HepG2 (cell line): Measurements from ENCODE around the gene INO80E. TPM values are rescaled to one million over a fixed set of nuclear protein-coding genes. Genes with fewer than 3 reads are reported as not detected.
"Not testable (repeated sequence)": the region's sequence is repeated elsewhere in the genome, so short reads cannot be mapped to it uniquely, and the experiment has no call there.

Source experiments
- ATAC-seq: fragments of 200-7000 bp; cut with Tn5 transposase; 3 replicates; pipeline ENCODE4 v1.9.1; 2020; ENCODE audit warnings: mild to moderate bottlenecking, moderate library complexity
- BruUV-seq: library from RNA; stranded (reverse); fragments of 400-500 nt; replicated peaks from 2 replicates; lab custom pipeline; 2021; lab: Mats Ljungman, UMichigan
- CTCF ChIA-PET: fragments of 300-600 bp; formaldehyde crosslinking; extraction: SDS; loops from one replicate; lab custom pipeline; 2021; ENCODE audit warnings: low total read pairs, inconsistent platforms, low intra/inter-chr PET ratio; lab: Yijun Ruan, JAX
- POLR2A ChIA-PET: fragments of 350-600 bp; sonication (Branson Sonifier 250); formaldehyde crosslinking; loops from one replicate; lab custom pipeline; 2020; ENCODE audit warnings: antibody characterized with exemption, inconsistent platforms; lab: Yijun Ruan, JAX
- DNase-seq: peaks from one replicate; pipeline ENCODE4 v3.0.0-alpha.2; 2015; ENCODE audit warnings: low spot score
- FAIRE-seq: peaks from 3 replicates; lab custom pipeline; 2011; peaks lifted over from hg19 to GRCh38; lab: Jason Lieb, UNC
- H2AFZ ChIP-seq: one replicate; pipeline ENCODE4 v1.6.1; 2011; ENCODE audit warnings: low read length, inconsistent platforms
- H3K27ac ChIP-seq: fragments of 300-600 bp; 3 replicates; pipeline ENCODE4 v1.8.0; 2011; ENCODE audit warnings: mixed run types, mild to moderate bottlenecking, mixed read lengths, low read length, inconsistent platforms; ENCODE audit not compliant: insufficient read depth; ENCODE audit errors: extremely low read length
- H3K27me3 ChIP-seq, 2 experiments: fragments of 200-600 bp in 1 of 2; 2 replicates in 1 of 2; 3 replicates in 1 of 2; pipeline versions ENCODE4 v1.6.0 to v1.8.0; 2011; ENCODE audit warnings: low read length in 2 of 2, mild to moderate bottlenecking in 2 of 2, moderate library complexity in 2 of 2, inconsistent platforms in 1 of 2; ENCODE audit not compliant: insufficient read depth in 2 of 2, control insufficient read depth in 1 of 2
- H3K36me3 ChIP-seq, 2 experiments: fragments of 200-600 bp in 1 of 2; replicated peaks in 1 of 2; 2 replicates in 1 of 2; 3 replicates in 1 of 2; pipeline versions ENCODE4 v1.5.1 to v1.8.0; 2011; ENCODE audit warnings: low read length in 2 of 2, inconsistent platforms in 1 of 2; ENCODE audit not compliant: insufficient read depth in 2 of 2, control insufficient read depth in 1 of 2
- H3K4me1 ChIP-seq: 2 replicates; pipeline ENCODE4 v1.5.1; 2012; ENCODE audit warnings: low read length, inconsistent platforms; ENCODE audit not compliant: insufficient read depth
- H3K4me2 ChIP-seq: 2 replicates; pipeline ENCODE4 v1.6.0; 2011; ENCODE audit warnings: low read depth, low read length, inconsistent platforms
- H3K4me3 ChIP-seq, 3 experiments: fragments of 200-600 bp in 1 of 3; sonication (generic), shearing (Covaris generic) in 1 of 3; replicated peaks in 1 of 3; 2 replicates each; pipeline ENCODE4 v1.5.1; 2011 to 2016; ENCODE audit warnings: low read length in 3 of 3, inconsistent platforms in 2 of 3, low read depth in 2 of 3, mild to moderate bottlenecking in 2 of 3, control low read depth in 1 of 3, mixed read lengths in 1 of 3; ENCODE audit not compliant: insufficient read depth in 1 of 3
- H3K79me2 ChIP-seq: one replicate; pipeline ENCODE4 v1.6.1; 2011; ENCODE audit warnings: low read length, inconsistent platforms; ENCODE audit not compliant: insufficient read depth
- H3K9ac ChIP-seq: 2 replicates; pipeline ENCODE4 v1.6.0; 2011; ENCODE audit warnings: mild to moderate bottlenecking, low read depth, low read length, inconsistent platforms; ENCODE audit not compliant: insufficient read depth
- H3K9me3 ChIP-seq: 2 replicates; pipeline ENCODE4 v1.5.1; 2012; ENCODE audit warnings: mild to moderate bottlenecking, low read length
- H4K20me1 ChIP-seq: 2 replicates; pipeline ENCODE4 v1.6.0; 2011; ENCODE audit warnings: inconsistent platforms, mild to moderate bottlenecking, low read length, moderate library complexity; ENCODE audit not compliant: insufficient read depth
- STAT5B ChIP-seq: sonication (generic); formaldehyde crosslinking; IDR thresholded peaks from 2 replicates; pipeline ENCODE4 v1.4.0; 2020; ENCODE audit warnings: missing genetic modification reagents
- WGBS: methylation state at CpG from one replicate; pipeline ENCODE4 v1.1.6; 2017; ENCODE audit warnings: low lambda C conversion rate; 5-methylcytosine and 5-hydroxymethylcytosine counted together
- in situ Hi-C: cut with HindIII; loops from 2 replicates; pipeline ENCODE4 v1.10.0; 2017; ENCODE audit warnings: low pct_unique_long_range_greater_than_20kb; ENCODE audit not compliant: extremely low pct_ligation_motif_present
- intact Hi-C: fragments of 100-400 bp; cut with micrococcal nuclease; formaldehyde crosslinking; loops from one replicate; pipeline ENCODE4 v1.10.0; 2022; ENCODE audit not compliant: unreplicated experiment
- polyA plus RNA-seq, 8 experiments: library from polyadenylated mRNA; depleted of rRNA in 3 of 8; stranded (reverse) in 7 of 8; unstranded in 1 of 8; fragments of >200 nt; fragmentation: Illumina TruSeq in 4 of 8; extraction: Trizol in 4 of 8; gene quantifications; 2 replicates each; pipeline versions ENCODE4 v1.2.1 to v1.2.3, GENCODE V29; 2011 to 2016; ENCODE audit warnings: low read depth in 4 of 8, missing spikeins in 1 of 8, mixed read lengths in 1 of 8; ENCODE audit not compliant: insufficient read depth in 1 of 8
- total RNA-seq, 5 experiments: library from RNA; depleted of rRNA; stranded (reverse); fragments of >200 nt; fragmentation: Illumina TruSeq; extraction: Trizol; gene quantifications; 2 replicates each; pipeline ENCODE4 v1.2.3, GENCODE V29; 2016; ENCODE audit warnings: low read depth in 1 of 5
- TF ChIP-seq, protein P1 (sequence below): sonication (generic); formaldehyde crosslinking; IDR thresholded peaks from 2 replicates; pipeline ENCODE4 v1.4.0; 2020; ENCODE audit warnings: missing genetic modification reagents

Gene INO80E
- total and polyA plus RNA-seq, 2 of the 13 experiments (the other 11 are each of a cell fraction or from before 2014, with no cell fraction given) = 25.8 to 45.6 TPM

DNA sequence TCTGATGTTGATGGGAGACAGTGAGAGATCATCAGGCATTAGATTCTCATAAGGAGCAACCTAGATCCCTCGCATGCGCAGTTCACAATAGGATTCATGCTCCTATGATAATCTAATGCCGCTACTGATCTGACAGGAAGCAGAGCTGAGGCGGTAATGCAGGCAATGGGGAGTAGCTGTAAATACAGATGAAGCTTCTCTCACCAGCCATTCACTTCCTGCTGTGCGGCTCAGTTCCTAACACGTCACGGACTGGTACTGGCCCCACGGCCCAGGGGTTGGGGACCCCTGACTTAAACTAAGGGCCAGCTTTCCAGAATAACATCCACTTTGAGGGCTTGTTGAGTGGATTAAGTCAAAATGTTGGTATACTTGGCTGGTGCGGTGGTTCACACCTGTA lies 36.7 kb upstream of the INO80E start:
- Histone ChIP-seq H3K36me3 (no peaks in the 10 kb centered on the region), H3K4me2 (peak overlapping the region; percentile 5; the same call in 1 of the 2 replicates), H3K79me2 (no peaks in the 10 kb centered on the region), H3K9me3 (no peaks in the 10 kb centered on the region), H3K27me3 (no peaks in the 10 kb centered on the region; a peak in 1 of 5 replicates), H4K20me1 (no peaks in the 10 kb centered on the region), H3K9ac (no peak overlapping the region), H3K4me3 (no peak overlapping the region), H3K27ac (no peak overlapping the region), H2AFZ (no peak overlapping the region), H3K4me1 (peaks cover 37% of the 10 kb centered on the region)
- ChIA-PET POLR2A (interaction anchor here (0.6 to 4.6 kb wide), 2 partner anchors 14 to 33 kb away, joined by 3 to 43 read pairs; partner anchors contain the start of genes KCTD13 and TAOK2), CTCF (no interaction called here)
- FAIRE-seq (no peak), ATAC-seq (no peak), DNase-seq (no peak)
- in situ Hi-C loops = no loop called here
- intact Hi-C loops = no loop called here
- TF ChIP-seq, protein P1, sequence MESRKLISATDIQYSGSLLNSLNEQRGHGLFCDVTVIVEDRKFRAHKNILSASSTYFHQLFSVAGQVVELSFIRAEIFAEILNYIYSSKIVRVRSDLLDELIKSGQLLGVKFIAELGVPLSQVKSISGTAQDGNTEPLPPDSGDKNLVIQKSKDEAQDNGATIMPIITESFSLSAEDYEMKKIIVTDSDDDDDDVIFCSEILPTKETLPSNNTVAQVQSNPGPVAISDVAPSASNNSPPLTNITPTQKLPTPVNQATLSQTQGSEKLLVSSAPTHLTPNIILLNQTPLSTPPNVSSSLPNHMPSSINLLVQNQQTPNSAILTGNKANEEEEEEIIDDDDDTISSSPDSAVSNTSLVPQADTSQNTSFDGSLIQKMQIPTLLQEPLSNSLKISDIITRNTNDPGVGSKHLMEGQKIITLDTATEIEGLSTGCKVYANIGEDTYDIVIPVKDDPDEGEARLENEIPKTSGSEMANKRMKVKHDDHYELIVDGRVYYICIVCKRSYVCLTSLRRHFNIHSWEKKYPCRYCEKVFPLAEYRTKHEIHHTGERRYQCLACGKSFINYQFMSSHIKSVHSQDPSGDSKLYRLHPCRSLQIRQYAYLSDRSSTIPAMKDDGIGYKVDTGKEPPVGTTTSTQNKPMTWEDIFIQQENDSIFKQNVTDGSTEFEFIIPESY (CRISPR knock-in tag) = peak; percentile 50; the same call in 1 of the 2 replicates
- TF ChIP-seq STAT5B (CRISPR knock-in tag) = no peak
- WGBS = 74% methylated on average over 9 of the region's 9 CpGs
- no TSS peak for BruUV-seq

DNA sequence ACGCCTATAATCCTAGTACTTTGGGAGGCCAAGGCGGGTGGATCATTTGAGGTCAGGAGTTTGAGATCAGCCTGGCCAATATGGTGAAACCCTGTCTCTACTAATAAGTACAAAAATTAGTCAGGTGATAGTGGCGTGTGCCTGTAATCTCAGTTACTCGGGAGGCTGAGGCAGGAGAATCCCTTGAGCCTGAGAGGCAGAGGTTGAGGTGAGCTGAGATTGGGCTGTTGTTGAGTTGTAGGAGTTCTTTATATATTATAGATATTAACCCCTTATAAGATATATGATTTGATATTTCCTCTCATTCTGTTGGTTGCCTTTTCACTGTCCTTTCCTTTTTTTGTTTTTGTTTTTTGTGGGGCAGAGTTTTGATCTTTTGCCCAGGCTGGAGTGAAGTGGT lies 36.2 kb upstream of the INO80E start:
- FAIRE-seq, H3K36me3 ChIP-seq, CTCF ChIA-PET, H3K9ac ChIP-seq, H3K4me2 ChIP-seq, H3K27ac ChIP-seq, H2AFZ ChIP-seq, H3K9me3 ChIP-seq, H3K4me3 ChIP-seq, H3K79me2 ChIP-seq, ATAC-seq, DNase-seq, H4K20me1 ChIP-seq, BruUV-seq, H3K27me3 ChIP-seq: not testable (repeated sequence)
- H3K4me1 ChIP-seq = peaks cover 43% of the 10 kb centered on the region
- POLR2A ChIA-PET = interaction anchor here (0.6 to 4.6 kb wide), 2 partner anchors 14 to 33 kb away, joined by 3 to 43 read pairs; partner anchors contain the start of genes KCTD13 and TAOK2
- 52% methylated on average over 4 of the region's 4 CpGs for WGBS
- intact Hi-C loops (loop anchor here (5.0 kb wide), 3 partner anchors 33 to 58 kb away; partner anchors contain the start of genes ASPHD1, HIRIP3, INO80E and KCTD13), in situ Hi-C loops (loop anchor here (5.0 kb wide), 1 partner anchor 33 kb away; the partner anchor contains the start of gene KCTD13)
